A673 (cell line): Measurements from ENCODE around the gene NEURL3.

ENCODE experiments used
- CTCF ChIP-seq: fragments of 300-800, 200-600 bp; sonication (generic); conservative IDR thresholded peaks from 2 replicates; pipeline ENCODE4 v1.5.1; 2017; ENCODE audit warnings: low read depth, mild to moderate bottlenecking, antibody characterized with exemption, low read length, moderate library complexity, mixed read lengths
- EZH2 ChIP-seq: fragments of 200-600 bp; sonication (generic); IDR thresholded peaks from 2 replicates; pipeline ENCODE4 v1.6.1; 2017; ENCODE audit warnings: borderline replicate concordance, low read depth, mild to moderate bottlenecking, mixed read lengths, antibody characterized with exemption, low read length; ENCODE audit not compliant: poor library complexity, severe bottlenecking

- TF ChIP-seq CTCF (no peak), EZH2 (no peak)
These were observed 30.2 kb upstream of the NEURL3 start for GRCh38 chr2:96535331-96535730.
